HS-5 (cell line): ENCODE measurements around the gene ALPI.
"Not testable (repeated sequence)": the region's sequence is repeated elsewhere in the genome, so short reads cannot be mapped to it uniquely, and the experiment has no call there.

Source experiments
- DNase-seq: peaks from one replicate; pipeline ENCODE4 v3.0.0-alpha.2; 2012; ENCODE audit warnings: low read depth

Gene ALPI

GRCh38 chr2:232441922-232442321 is 14.0 kb upstream of the ALPI start:
- DNase-seq, result not testable (repeated sequence)

- not testable (repeated sequence) for DNase-seq
Measured at GRCh38 chr2:232442431-232442830, 13.5 kb upstream of the ALPI start.

- DNase-seq, result not testable (repeated sequence)
Measured at GRCh38 chr2:232443047-232443446, 12.9 kb upstream of the ALPI start.

DNA sequence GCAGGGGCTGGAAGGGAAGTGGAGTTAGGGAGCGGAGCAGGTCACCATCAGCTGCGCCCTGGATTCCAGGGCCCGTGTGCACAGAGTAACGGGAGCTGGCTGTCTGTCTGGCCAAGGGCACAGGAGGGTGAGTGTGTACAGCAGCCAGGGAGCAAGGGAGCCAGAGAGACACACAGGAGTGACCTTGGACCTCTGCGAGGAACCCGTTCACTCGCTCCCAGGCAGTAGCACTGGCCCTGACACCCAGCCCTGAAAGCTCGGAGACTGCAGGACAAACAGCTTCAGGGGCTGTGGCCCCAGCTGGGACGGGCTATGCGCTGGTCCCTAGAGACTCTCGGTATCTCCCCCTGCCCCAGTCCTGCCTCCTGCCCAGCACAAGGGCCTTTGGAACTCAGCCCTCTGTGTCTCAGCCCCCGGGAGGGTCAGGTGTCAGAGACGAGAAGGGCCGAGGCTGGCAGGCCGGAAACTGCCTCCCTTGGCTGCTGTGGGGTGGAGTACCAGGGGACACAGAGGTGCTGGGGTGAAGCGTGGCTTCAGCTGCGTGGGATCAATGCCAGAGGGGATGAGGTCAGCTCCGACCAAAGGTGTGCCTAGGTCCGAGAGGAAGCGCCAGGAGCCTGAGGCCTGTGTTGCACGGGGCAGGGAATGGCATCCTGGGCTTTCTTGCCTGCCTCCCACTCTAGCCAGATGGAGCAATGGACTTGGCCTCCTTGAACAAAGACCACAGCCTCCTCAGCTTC is 12.1 kb upstream of the ALPI start:
- DNase-seq, result not testable (repeated sequence)

- no peak for DNase-seq
Measured at GRCh38 chr2:232444409-232445148, 11.4 kb upstream of the ALPI start.

GRCh38 chr2:232445149-232445885 is 10.6 kb upstream of the ALPI start:
- DNase-seq, result not testable (repeated sequence)

- not testable (repeated sequence) for DNase-seq
Measured at GRCh38 chr2:232446266-232446777, 9.6 kb upstream of the ALPI start.

GRCh38 chr2:232447091-232447620 is 8.8 kb upstream of the ALPI start:
- no peak for DNase-seq

DNA sequence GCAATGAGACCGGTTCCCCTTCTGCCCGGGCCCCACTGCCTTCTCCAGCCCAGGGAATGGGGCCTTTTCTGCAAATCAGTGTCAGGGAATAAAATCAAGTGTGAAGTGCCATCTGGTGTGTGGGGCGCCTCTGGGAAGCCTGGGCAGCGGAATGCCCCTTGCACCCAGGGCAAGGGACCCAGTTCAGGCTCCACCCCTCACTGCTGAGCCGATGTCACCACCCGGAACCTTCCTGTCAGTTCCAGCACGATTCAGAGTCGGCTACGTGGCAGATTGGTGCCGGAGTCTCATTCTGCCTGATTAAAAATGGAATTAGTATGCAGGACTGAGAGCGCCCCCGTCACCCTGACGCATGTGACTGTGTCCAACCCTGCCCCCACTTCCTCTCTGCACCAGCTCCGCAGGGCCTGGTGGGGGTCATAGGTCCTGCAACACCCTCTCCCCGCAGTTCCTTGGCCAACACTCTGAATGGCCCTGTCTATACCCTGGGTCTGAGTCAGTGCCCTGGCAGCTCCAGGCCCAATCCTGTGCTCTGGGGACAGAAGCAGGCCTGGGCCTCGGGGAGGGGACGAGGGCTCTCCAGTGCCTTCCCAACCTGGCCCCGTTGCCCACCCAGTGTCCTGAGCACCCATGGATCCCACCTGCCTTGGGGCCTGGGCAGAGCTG is 8.2 kb upstream of the ALPI start:
- no peak for DNase-seq

DNA sequence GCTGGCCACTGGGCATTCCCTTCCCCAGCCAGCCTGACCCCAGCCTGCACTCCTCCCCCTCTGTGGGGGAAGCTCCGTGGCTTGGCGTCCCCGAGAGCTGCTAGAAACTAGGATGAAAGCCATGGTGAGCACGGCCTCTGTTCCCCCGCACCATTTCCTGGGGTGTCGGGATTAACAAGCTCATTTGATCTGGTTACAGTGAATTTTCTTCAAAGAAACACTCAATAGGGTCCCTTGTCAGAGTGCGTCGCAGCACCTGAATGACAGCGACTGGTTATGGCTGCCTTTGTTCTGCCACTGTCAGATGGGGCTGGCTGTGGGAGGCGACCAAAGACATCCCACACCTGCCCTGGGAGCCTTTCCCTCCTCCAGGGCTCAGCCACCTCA is 7.7 kb upstream of the ALPI start:
- DNase-seq, result no peak

- no peak for DNase-seq
Measured at GRCh38 chr2:232449964-232450363, 6.0 kb upstream of the ALPI start.

GRCh38 chr2:232451645-232452044 is 4.3 kb upstream of the ALPI start:
- DNase-seq, result not testable (repeated sequence)

GRCh38 chr2:232454630-232455029 is 1.3 kb upstream of the ALPI start:
- DNase-seq, result no peak

DNA sequence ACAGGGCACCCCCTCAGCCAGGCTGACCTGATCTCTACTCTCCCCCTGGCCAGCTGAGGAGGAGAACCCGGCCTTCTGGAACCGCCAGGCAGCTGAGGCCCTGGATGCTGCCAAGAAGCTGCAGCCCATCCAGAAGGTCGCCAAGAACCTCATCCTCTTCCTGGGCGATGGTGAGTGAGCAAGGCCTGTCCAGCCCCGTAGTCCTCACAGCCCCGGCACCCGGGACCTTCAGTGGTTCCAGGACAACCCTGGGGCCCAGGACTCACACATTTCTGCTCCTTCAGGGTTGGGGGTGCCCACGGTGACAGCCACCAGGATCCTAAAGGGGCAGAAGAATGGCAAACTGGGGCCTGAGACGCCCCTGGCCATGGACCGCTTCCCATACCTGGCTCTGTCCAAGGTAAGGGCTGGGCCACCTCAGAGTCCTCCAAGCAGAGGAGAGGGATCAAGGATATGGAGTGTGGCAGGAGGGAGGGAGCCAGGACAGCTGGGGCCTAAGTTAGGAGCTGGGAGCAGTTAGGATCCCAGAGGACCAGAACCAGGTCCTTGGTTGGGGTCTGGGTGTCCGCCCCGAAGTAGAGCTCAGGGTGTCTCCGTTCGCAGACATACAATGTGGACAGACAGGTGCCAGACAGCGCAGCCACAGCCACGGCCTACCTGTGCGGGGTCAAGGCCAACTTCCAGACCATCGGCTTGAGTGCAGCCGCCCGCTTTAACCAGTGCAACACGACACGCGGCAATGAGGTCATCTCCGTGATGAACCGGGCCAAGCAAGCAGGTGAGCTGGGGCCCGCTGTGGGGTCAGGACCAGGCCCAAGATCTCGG is 555 bp downstream of the ALPI start:
- DNase-seq, result no peak

DNA sequence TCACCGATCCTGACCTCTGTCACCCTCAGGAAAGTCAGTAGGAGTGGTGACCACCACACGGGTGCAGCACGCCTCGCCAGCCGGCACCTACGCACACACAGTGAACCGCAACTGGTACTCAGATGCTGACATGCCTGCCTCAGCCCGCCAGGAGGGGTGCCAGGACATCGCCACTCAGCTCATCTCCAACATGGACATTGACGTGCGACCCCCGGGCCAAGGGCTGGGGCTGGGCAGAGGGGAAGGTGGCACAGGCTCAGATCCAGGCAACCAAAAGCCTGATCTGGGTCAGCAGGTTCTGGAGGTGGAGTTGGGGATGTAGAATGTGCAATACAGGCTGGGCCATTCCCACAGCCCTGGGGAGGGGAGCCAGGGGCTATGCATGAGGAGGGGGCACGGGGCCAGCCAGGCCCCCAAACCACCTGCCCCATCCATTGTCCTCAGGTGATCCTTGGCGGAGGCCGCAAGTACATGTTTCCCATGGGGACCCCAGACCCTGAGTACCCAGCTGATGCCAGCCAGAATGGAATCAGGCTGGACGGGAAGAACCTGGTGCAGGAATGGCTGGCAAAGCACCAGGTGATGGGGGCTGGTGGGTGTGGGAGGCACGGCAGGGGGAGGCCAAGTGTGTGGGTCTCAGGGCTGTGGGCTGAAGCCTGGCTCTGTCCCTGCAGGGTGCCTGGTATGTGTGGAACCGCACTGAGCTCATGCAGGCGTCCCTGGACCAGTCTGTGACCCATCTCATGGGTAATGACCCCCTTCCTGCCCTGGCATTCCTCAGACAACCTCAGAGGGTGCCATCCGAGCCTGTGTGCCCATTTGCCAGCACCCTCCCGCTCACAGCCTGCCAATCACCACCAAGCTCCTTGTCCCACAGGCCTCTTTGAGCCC is 1.4 kb downstream of the ALPI start:
- no peak for DNase-seq

DNA sequence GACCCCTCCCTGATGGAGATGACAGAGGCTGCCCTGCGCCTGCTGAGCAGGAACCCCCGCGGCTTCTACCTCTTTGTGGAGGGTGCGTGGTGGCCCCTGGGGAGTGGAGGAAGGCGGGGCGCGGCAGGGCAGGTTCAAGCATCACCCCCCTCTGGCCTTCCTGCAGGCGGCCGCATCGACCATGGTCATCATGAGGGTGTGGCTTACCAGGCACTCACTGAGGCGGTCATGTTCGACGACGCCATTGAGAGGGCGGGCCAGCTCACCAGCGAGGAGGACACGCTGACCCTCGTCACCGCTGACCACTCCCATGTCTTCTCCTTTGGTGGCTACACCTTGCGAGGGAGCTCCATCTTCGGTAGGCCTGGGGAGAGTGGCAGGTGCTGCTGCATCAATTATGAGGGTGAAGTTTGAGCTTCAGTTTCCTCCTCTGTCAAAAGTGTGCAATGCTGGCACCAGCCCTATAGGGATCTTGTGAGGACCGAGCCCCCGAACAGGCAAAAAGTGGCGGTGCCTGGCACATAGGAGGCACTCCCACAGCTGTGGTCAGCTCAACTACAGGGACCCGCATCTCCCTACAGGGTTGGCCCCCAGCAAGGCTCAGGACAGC is 2.2 kb downstream of the ALPI start:
- DNase-seq, result no peak

- no peak for DNase-seq
Measured at GRCh38 chr2:232458661-232459418, 2.9 kb downstream of the ALPI start.

DNA sequence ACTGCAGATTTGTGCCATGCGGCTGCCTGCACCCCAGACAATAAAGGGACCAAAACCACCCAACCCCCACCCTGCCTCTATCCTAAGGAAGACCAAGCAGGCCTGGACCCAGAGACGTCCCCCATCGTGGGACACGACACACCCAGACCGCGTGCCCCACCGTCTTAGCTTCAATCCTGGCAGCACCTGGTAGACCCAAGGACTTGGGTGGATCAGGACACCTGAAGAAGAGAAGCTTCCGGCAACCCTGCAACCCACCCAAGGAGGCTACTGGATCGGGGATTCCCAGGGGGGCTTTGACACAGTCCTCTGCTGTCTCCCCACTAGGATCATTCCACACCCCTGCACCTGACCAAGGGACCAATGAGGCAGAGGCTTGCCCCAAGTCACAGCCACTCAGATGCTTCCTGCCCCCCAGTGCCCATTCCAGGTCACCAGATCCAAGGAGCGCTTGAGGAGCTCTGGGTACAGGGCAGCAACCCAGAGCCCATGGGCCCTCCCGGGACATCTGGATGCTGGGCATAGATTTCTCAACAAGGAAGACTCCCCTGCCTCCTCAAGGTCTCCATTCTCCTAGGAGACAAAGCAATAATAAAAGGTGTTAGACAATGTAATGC is 3.6 kb downstream of the ALPI start:
- no peak for DNase-seq
